Measurements from ENCODE around the gene DGLUCY.
"Not testable (repeated sequence)": the region's sequence is repeated elsewhere in the genome, so short reads cannot be mapped to it uniquely, and the experiment has no call there.

The DGLUCY gene

DNA sequence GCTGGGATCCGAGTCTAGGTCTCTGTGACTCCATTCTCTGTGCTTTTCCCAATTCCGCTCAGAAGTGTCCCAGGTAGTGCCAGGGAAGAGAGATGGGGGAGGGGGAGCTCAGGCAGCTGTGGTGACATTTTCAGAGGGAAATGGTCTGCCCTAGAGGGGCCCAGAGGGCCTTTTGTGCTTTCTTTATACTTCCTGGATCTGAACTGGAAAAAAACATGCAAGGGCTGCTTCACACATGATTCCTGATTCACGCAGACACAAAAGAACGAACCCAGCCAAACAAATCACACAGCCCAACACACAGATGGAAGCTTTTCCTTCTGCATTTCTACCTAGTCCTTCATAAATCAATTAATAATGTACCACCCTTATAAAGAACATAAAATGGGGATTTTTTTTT is 104.1 kb downstream of the DGLUCY start:
- TF ChIP-seq, protein P1, sequence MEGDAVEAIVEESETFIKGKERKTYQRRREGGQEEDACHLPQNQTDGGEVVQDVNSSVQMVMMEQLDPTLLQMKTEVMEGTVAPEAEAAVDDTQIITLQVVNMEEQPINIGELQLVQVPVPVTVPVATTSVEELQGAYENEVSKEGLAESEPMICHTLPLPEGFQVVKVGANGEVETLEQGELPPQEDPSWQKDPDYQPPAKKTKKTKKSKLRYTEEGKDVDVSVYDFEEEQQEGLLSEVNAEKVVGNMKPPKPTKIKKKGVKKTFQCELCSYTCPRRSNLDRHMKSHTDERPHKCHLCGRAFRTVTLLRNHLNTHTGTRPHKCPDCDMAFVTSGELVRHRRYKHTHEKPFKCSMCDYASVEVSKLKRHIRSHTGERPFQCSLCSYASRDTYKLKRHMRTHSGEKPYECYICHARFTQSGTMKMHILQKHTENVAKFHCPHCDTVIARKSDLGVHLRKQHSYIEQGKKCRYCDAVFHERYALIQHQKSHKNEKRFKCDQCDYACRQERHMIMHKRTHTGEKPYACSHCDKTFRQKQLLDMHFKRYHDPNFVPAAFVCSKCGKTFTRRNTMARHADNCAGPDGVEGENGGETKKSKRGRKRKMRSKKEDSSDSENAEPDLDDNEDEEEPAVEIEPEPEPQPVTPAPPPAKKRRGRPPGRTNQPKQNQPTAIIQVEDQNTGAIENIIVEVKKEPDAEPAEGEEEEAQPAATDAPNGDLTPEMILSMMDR (IDR thresholded peaks at IDR 0.05; ENCODE audit: low read depth, low read length, missing control alignments) = no peak
- DNase-seq (ENCODE audit: low read depth) = no peak
- H3K4me3 ChIP-seq (ENCODE audit: low read depth, low read length) = no peak overlapping the region

DNA sequence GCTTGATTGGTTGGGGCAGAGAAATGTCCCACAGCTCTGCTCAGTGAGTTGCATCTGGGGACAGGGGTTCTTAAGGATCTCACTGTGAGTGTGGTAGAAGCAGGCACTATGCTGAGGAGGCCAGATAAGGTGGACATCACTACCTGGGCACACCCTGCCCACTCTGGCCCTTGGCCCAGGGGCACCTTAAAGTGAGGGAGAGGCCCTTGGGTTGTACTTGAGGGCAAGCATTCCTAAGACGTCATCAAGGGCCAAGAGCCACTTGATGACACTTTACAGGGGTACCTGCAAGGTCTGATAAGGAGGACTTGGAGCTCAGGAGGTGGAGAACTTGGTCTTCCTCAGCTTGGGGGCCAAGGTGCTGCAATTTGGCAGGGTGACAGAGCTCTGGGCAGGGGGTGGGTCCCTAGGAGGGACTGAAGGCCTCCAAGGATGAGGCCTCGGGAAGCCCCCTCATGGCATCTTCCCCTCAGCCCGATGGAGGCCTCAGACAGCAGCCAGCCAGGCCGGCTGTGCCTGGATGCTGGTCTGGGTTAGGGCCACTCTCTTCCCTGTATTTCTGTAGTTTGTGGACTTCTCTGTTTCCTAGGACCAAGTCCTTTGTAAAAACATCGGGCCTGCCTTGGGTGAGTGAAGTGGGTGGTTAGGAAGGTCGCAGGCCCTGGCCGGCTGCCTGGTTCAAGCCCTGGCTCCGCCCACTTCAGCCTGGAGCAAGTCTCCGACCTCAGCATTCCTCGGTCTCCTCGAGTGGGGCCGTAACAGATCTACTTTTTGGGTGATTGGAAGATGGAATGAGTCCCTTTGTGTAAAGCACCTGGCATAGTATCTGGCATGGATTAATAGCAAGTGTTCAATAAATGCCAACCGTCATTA is 105.9 kb downstream of the DGLUCY start:
- TF ChIP-seq, protein P1 (IDR thresholded peaks at IDR 0.05; ENCODE audit: low read depth, low read length, missing control alignments) = no peak
- DNase-seq (ENCODE audit: low read depth) = no peak
- no peak overlapping the region for H3K4me3 ChIP-seq (ENCODE audit: low read depth, low read length)

DNA sequence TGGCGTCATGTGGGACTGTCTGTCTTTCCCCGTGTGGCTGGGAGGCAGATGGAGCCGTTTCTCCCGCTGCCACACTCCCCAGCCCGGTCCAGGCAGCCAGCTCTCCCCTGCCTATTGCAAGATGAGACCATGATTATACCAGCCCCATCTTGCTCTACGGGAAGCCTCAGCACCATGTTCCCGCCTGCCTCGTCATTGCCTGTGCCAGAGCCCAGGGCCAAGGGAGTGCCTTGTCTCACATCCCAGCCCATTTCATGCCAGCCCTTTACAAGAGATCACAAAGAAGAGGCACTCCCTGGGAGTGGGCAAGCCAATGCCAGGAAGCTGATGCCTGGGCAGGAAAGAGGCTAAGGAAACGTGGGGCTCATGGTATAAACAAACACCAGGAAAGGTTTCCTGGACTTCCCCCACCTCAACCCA is 106.7 kb downstream of the DGLUCY start:
- H3K4me3 ChIP-seq (ENCODE audit: low read depth, low read length) = no peak overlapping the region
- TF ChIP-seq, protein P1 (IDR thresholded peaks at IDR 0.05; ENCODE audit: low read depth, low read length, missing control alignments) = no peak
- DNase-seq (ENCODE audit: low read depth) = no peak

DNA sequence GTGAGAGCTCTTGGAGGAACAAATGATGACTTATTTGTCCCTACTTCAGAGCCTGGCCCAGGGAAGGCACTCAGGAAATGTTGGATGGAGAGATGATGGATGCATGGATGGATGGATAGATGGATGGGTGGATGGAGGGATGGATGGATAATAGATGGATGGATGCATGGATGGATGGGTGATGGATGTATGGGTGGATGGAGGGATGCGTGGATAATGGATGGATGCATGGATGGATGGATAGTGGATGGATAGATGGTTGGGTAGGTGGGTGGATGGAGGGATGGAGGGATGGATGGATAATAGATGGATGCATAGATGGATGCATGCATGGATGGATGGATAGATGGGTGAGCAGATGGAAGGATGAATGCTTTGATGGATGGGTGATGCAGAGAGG is 107.4 kb downstream of the DGLUCY start:
- TF ChIP-seq, protein P1 (IDR thresholded peaks at IDR 0.05; ENCODE audit: low read depth, low read length, missing control alignments) = no peak
- no peak overlapping the region for H3K4me3 ChIP-seq (ENCODE audit: low read depth, low read length)
- no peak for DNase-seq (ENCODE audit: low read depth)

DNA sequence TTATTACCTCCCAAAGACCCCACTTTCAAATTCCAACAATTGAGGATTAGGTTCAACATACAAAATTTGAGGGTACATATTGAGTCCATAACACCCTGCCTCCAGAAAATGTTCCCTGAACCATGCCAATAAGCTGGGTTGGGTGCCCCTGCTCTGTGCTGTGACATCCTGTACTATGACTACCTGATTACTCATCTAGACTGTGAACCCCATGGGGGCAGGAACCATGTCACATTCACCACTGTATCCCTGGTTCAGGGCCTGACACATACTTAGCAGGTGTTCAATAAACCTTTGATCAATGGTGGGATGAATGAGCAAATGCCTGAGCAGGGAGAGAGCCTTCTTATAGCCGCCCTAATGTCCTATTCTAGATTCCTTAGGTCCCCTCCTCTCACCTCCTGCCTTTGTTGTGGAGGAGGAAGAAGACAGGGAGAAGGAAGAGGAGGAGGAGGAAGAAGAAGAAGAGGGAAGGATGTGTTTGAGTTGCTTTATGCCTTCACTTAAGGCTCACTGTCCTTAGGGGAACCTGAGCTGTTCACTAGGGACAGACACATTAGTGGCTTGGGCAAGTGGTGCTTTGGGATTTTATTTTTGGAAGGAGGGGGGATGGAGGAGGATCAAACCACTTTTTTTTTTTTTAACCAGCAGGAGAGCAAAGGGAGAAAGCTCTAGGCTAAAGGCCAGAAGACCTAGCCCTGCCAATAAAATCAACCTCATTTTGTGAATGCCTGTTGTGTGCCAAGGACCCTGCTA is 109.3 kb downstream of the DGLUCY start:
- TF ChIP-seq, protein P1 (IDR thresholded peaks at IDR 0.05; ENCODE audit: low read depth, low read length, missing control alignments) = no peak
- H3K4me3 ChIP-seq (ENCODE audit: low read depth, low read length) = no peak overlapping the region
- no peak for DNase-seq (ENCODE audit: low read depth)

DNA sequence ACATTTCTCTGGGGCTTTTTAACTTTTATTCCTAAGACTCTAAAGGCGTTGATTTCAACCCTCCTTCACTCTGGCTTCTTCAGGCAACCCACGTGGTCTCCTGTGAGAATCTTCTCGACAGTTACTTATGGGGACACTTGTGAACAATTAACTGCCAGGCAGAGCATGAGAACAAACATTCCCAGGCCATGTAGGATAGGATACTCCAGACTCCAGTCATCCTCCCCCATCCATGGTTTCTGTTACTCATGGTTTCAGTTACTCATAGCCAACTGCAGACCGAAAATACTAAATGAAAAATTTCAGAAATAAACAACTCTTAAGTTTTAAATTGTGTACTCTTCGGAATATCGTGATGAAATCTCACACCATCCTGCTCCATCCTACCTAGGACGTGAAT is 111.2 kb downstream of the DGLUCY start:
- TF ChIP-seq, protein P1 (IDR thresholded peaks at IDR 0.05; ENCODE audit: low read depth, low read length, missing control alignments) = no peak
- no peak for DNase-seq (ENCODE audit: low read depth)
- H3K4me3 ChIP-seq (ENCODE audit: low read depth, low read length) = no peak overlapping the region

DNA sequence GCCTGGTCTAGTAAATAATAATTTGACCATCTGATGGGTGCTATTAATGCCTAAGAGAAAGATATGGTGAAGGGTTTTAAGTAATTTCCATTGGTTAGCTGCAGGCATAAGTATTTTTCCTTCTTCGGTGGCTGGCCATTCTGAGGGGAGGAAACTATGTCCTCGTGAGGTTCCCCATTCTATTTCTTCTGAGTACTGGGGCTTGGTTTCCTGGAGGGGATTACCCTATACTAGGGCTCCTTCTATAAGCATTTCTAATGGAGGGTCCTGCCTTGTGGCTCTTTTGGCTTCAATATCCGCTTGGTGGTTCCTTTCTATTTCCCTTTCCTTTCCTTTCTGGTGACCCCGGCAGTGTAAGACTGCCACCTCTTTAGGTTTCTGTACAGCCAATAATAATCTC is 112.5 kb downstream of the DGLUCY start:
- not testable (repeated sequence) for DNase-seq (ENCODE audit: low read depth); H3K4me3 ChIP-seq (ENCODE audit: low read depth, low read length)
